Ascending aorta (tissue), 2 donors: ENCODE measurements around the gene NANS. TPM values are rescaled to one million over a fixed set of nuclear protein-coding genes. Genes with fewer than 3 reads are reported as not detected.

Source experiments
- DNase-seq, 2 donors: peaks; one replicate each; pipeline ENCODE4 v3.0.0-alpha.2; 2019; ENCODE audit warnings: low spot score in 2 of 2
- H3K27ac ChIP-seq, 2 donors: fragments of 200-600 bp; sonication (generic); one replicate each; pipeline ENCODE4 v1.5.1; 2016 to 2017; ENCODE audit warnings: mild to moderate bottlenecking in 1 of 2
- H3K27me3 ChIP-seq: fragments of 200-600 bp; sonication (generic); one replicate; pipeline ENCODE4 v1.5.1; 2017
- H3K36me3 ChIP-seq, 2 donors: fragments of 200-600 bp; sonication (generic); one replicate each; pipeline ENCODE4 v1.5.1; 2016
- H3K4me1 ChIP-seq, 2 donors: fragments of 200-600 bp; sonication (generic); one replicate each; pipeline ENCODE4 v1.5.1; 2016 to 2017; ENCODE audit warnings: mild to moderate bottlenecking in 1 of 2
- H3K4me3 ChIP-seq, 2 donors: fragments of 200-600 bp; sonication (generic); one replicate each; pipeline ENCODE4 v1.5.1; 2016 to 2017; ENCODE audit warnings: mild to moderate bottlenecking in 1 of 2
- H3K9me3 ChIP-seq, 2 donors: fragments of 200-600 bp; sonication (generic); one replicate each; pipeline ENCODE4 v1.5.1; 2016
- CTCF ChIP-seq, 3 experiments: fragments of 200-600 bp in 2 of 3; fragments of 450-650 bp in 1 of 3; sonication (generic) in 2 of 3; IDR thresholded peaks; one replicate each; pipeline ENCODE4 v1.5.1; 2016 to 2019; ENCODE audit warnings: antibody characterized with exemption in 3 of 3, mild to moderate bottlenecking in 1 of 3, moderate library complexity in 1 of 3
- intact Hi-C: fragments of 100-400 bp; cut with DNase I; formaldehyde crosslinking; loops from one replicate; pipeline ENCODE4 v1.15.1; 2023
- total RNA-seq: library from RNA; depleted of rRNA; stranded (reverse); fragments of >200 nt; gene quantifications from one replicate; pipeline ENCODE4 v1.1.0, GENCODE V29; 2016

Gene NANS
- total RNA-seq, 1 donor from 2014 or later, result 40.7 TPM

GRCh38 chr9:98130576-98131228, 74.2 kb downstream of the NANS start:
- intact Hi-C loops, result no loop called here
- no peaks in the 10 kb centered on the region for H3K9me3 ChIP-seq
- no peak for DNase-seq

GRCh38 chr9:98132158-98132557, 75.6 kb downstream of the NANS start:
- H3K27me3 ChIP-seq, result no peaks in the 10 kb centered on the region
- no peak for DNase-seq
- no peaks in the 10 kb centered on the region for H3K4me1 ChIP-seq
- TF ChIP-seq CTCF (IDR thresholded peaks at IDR 0.05), result no peak
- H3K36me3 ChIP-seq, result no peaks in the 10 kb centered on the region
- intact Hi-C loops, result no loop called here
- H3K9me3 ChIP-seq, result no peaks in the 10 kb centered on the region
- H3K27ac ChIP-seq, result no peak overlapping the region
- no peak overlapping the region for H3K4me3 ChIP-seq

More at GRCh38 chr9:98130576-98131228, 74.2 kb downstream of the NANS start:
- Histone ChIP-seq H3K4me1 (no peaks in the 10 kb centered on the region), H3K27me3 (no peaks in the 10 kb centered on the region), H3K4me3 (no peak overlapping the region), H3K36me3 (no peaks in the 10 kb centered on the region), H3K27ac (no peak overlapping the region)
- TF ChIP-seq CTCF (IDR thresholded peaks at IDR 0.05), result no peak

Other genes with a start within 250 kb of the NANS start
- not detected for gene FOXE1, start 203.5 kb upstream of the NANS start, total RNA-seq
- gene TRMO, start 134.2 kb upstream of the NANS start, total RNA-seq, result 24.8 TPM
- gene HEMGN, start 118.6 kb upstream of the NANS start, total RNA-seq, result not detected
- gene ANP32B, start 73.4 kb upstream of the NANS start, total RNA-seq, result 13.9 TPM
- gene TRIM14, start 62.5 kb downstream of the NANS start, total RNA-seq, result 16.1 TPM
- gene CORO2A, start 135.9 kb downstream of the NANS start, total RNA-seq, result 9.0 TPM
- gene TBC1D2, start 198.9 kb downstream of the NANS start, total RNA-seq, result 32.5 TPM